PC-3 (cell line): ENCODE measurements around the gene C3orf70.

ENCODE experiments used
- CTCF ChIP-seq: fragments of 300-600 bp; sonication (generic); conservative IDR thresholded peaks from 2 replicates; pipeline ENCODE4 v1.5.1; 2017; ENCODE audit warnings: antibody characterized with exemption, low read depth, mild to moderate bottlenecking, low read length
- EZH2 ChIP-seq: fragments of 300-600 bp; sonication (generic); IDR thresholded peaks from one replicate; pipeline ENCODE4 v1.6.1; 2017; ENCODE audit warnings: antibody characterized with exemption, mild to moderate bottlenecking, low read length; ENCODE audit not compliant: unreplicated experiment
- EZH2phosphoT487 ChIP-seq: fragments of 300-600 bp; sonication (generic); IDR thresholded peaks from 2 replicates; pipeline ENCODE4 v1.6.1; 2018; ENCODE audit warnings: mild to moderate bottlenecking, antibody characterized with exemption, low read length, borderline replicate concordance

GRCh38 chr3:185137821-185138220 lies 15.0 kb downstream of the C3orf70 start:
- TF ChIP-seq CTCF (no peak), EZH2 (no peak), EZH2phosphoT487 (no peak)
